HFFc6 (cell line): ENCODE results near the gene PMVK. TPM values are rescaled to one million over a fixed set of nuclear protein-coding genes. Genes with fewer than 3 reads are reported as not detected.

ENCODE experiments used
- DNase-seq: peaks from one replicate; pipeline ENCODE4 v3.0.0-alpha.2; 2018
- H3K27ac Mint-ChIP-seq: 2 replicates; pipeline ENCODE4 v1.8.0; 2020; ENCODE audit warnings: mild to moderate bottlenecking, mixed read lengths
- H3K27me3 Mint-ChIP-seq: 2 replicates; pipeline ENCODE4 v1.8.0; 2021; ENCODE audit warnings: mild to moderate bottlenecking, moderate library complexity, mixed read lengths; ENCODE audit not compliant: insufficient read depth
- H3K36me3 Mint-ChIP-seq: 2 replicates; pipeline ENCODE4 v1.8.0; 2021; ENCODE audit warnings: low read depth, mixed read lengths
- H3K4me1 Mint-ChIP-seq: 2 replicates; pipeline ENCODE4 v1.8.0; 2020; ENCODE audit warnings: low read depth, mixed read lengths
- H3K4me3 Mint-ChIP-seq: 2 replicates; pipeline ENCODE4 v1.8.0; 2020; ENCODE audit warnings: mild to moderate bottlenecking, moderate library complexity, mixed read lengths
- H3K9me3 Mint-ChIP-seq: 2 replicates; pipeline ENCODE4 v1.8.0; 2020; ENCODE audit warnings: mild to moderate bottlenecking, mixed read lengths
- CTCF ChIP-seq: fragments of 200-600 bp; sonication (generic); IDR thresholded peaks from 2 replicates; pipeline ENCODE4 v1.5.0; 2021; ENCODE audit warnings: antibody characterized with exemption, mild to moderate bottlenecking
- microRNA-seq: library from miRNA; unstranded; fragments of <30 nt; microRNA quantifications from one replicate; pipeline ENCODE4, GENCODE V29; 2019
- total RNA-seq, 6 experiments: library from RNA; stranded (reverse); fragmentation: NEBNext Ultra II Directional; extraction: Animal tissue kit (Norgen Biotek cat#: 25700); gene quantifications; 2 replicates in 1 of 6; 3 replicates in 5 of 6; pipeline ENCODE4 v1.2.3, GENCODE V29; 2021

The PMVK gene
- total RNA-seq, 6 experiments from 2014 or later = 29.1 to 33.4 (median 32.5) TPM

GRCh38 chr1:154876842-154877369 is 59.6 kb downstream of the PMVK start:
- Mint-ChIP-seq H3K4me3 (no peak overlapping the region), H3K9me3 (no peaks in the 10 kb centered on the region), H3K4me1 (peaks cover 16% of the 10 kb centered on the region), H3K27me3 (peaks cover 54% of the 10 kb centered on the region), H3K27ac (no peak overlapping the region), H3K36me3 (no peaks in the 10 kb centered on the region)
- TF ChIP-seq CTCF = no peak
- DNase-seq = no peak

Small RNA genes lying within 50 kb of the gene (microRNA-seq; reads per million reads assigned to microRNA genes)
- not detected for gene MIR4258

Other genes with a start within 250 kb of the PMVK start
- gene KCNN3, start 66.4 kb downstream of the PMVK start, total RNA-seq = not detected
- gene PBXIP1, start 19.4 kb upstream of the PMVK start, total RNA-seq = 10 to 100 TPM; 26.4 to 42.5 (median 28.1) TPM
- gene PYGO2, start 25.1 kb upstream of the PMVK start, total RNA-seq = 10 to 100 TPM; 19.9 to 23.7 (median 21.3) TPM
- gene SHC1, start 34.0 kb upstream of the PMVK start, total RNA-seq = 100 to 1,000 TPM; 371 to 461 (median 401) TPM
- 100 to 1,000 TPM in 3 of 6 experiments, 10 to 100 TPM in 3; 52.7 to 111 (median 98.8) TPM for gene CKS1B, start 38.0 kb upstream of the PMVK start, total RNA-seq
- gene FLAD1, start 46.6 kb upstream of the PMVK start, total RNA-seq = 10 to 100 TPM; 25.1 to 35.3 (median 29.6) TPM
- under 1 TPM in 1 of 6 experiments, not detected in 5; 0.46 TPM for gene LENEP, start 56.9 kb upstream of the PMVK start, total RNA-seq
- 10 to 100 TPM; 31.1 to 37.1 (median 34.1) TPM for gene ZBTB7B, start 66.1 kb upstream of the PMVK start, total RNA-seq
- under 1 TPM in 2 of 6 experiments, not detected in 4; 0.08 to 0.14 TPM for gene DCST2, start 97.1 kb upstream of the PMVK start, total RNA-seq
- not detected for gene DCST1, start 97.1 kb upstream of the PMVK start, total RNA-seq
- gene ADAM15, start 114.6 kb upstream of the PMVK start, total RNA-seq = 10 to 100 TPM; 51.1 to 66.9 (median 63.7) TPM
- gene EFNA4, start 127.0 kb upstream of the PMVK start, total RNA-seq = 1 to 10 TPM; 3.6 to 5.6 (median 4.8) TPM
- gene EFNA3, start 142.1 kb upstream of the PMVK start, total RNA-seq = under 1 TPM; 0.25 to 0.87 (median 0.55) TPM
- under 1 TPM in 1 of 6 experiments, not detected in 5; 0.19 TPM for gene EFNA1, start 191.2 kb upstream of the PMVK start, total RNA-seq
- 10 to 100 TPM; 23.5 to 36.4 (median 29.5) TPM for gene SLC50A1, start 199.1 kb upstream of the PMVK start, total RNA-seq
- 100 to 1,000 TPM in 1 of 6 experiments, 10 to 100 TPM in 5; 66.2 to 110 (median 86.2) TPM for gene DPM3, start 203.8 kb upstream of the PMVK start, total RNA-seq
- gene KRTCAP2, start 236.6 kb upstream of the PMVK start, total RNA-seq = 100 to 1,000 TPM; 231 to 351 (median 285) TPM
- 1 to 10 TPM; 5.1 to 7.1 (median 6.1) TPM for gene TRIM46, start 237.1 kb upstream of the PMVK start, total RNA-seq